Suppressor macrophage (primary cell): ENCODE data around the gene GCN1.

Experiments used
- DNase-seq, 4 experiments: peaks; one replicate each; pipeline ENCODE4 v3.0.0-alpha.2; 2020 to 2022

Gene GCN1

DNA sequence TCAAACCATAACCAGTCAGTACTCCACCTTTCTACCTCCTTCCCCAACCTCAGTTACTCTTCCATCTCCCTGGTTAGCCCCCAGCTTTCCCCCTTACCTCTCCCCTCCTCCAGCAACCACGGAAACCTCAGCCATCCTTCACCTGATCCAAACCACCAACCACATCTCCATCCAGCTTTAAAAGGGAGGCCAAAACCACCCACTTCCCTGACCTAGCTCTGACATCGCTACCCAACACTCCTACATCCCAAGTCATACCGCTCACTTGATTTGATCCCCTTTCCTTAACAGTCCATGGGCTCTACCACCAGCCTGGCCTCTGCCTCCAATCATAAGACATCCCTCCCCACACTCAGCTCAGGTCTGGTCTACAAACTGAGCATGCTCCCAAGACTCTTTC lies 79.4 kb downstream of the GCN1 start:
- DNase-seq = peak in 3 of 4 experiments; percentile 35 to 46 (median 41)

DNA sequence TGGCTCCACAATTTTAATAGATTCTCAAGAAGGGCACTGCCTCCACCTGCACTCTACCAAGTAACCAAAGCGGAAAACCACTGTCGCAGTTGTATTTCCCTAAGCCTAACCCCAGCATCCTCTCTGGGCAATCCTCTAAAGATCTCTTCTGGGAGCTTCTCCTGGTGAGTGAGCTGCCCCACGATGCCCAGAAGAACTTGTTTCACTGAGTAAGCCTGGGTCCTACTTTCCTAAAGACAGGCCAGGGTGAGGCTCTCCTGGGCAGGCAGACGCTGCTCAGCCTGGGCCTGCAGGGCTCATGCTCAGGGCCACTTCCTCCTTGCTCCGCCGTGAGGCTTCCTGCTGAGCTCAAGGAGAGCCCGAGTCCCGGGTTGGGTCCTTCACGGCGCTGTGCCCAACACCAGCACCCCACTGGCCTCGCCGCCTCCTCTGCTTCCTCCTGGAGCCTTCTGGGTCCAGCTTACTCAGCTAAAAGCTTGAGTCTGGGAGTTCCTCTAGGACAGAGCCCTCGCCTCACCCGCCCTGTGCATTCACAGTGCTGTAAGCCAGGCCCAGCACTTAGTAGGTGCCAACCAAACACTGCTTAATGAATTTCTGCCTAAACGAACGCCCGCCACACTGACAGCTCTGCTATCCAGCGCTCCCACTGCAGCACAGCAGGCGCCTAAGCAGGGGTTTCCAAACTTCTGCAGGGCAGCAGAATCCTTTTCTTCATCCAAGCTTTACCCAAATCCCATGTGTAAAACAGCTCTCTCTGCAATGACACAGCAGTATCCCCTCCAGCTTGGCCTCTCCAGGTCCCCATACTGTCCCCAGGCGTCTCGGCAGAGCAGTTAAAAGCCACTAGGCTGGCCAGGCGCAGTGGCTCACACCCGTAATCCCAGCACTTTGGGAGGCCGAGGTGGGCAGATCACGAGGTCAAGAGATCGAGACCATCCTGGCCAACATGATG lies 83.7 kb downstream of the GCN1 start:
- DNase-seq = peak; percentile 94 to 98 (median 98)

DNA sequence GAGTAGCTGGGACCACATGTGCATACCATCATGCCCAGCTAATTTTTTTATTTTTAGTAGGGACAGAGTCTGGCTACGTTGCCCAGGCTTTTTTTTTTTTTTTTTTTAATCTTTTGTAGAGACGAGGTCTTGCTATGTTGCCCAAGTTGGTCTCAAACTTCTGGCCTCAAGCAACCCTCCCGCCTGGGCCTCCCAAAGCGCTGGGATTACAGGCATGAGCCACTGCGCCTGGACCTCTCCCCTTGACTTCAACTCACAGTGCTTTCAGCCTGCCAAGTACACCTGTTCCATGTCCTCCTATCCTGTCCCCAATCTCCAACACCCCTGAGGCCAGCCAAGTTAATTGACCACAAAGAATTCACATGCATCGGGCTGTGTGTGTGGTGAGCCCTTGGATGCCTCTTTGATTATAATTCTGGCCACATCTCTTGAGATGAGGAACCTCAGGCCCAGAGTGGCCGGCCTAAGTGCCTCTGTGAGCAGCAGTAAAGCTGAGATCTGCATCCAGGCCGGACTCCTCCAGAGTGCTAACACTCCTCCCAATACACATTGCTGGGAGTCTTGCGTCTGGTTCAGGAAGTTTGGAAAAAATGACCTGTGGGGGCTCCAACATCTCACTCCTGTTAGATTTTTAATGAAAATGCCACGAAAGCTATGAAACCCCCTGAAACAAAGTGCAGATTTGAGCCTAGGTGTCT lies 84.8 kb downstream of the GCN1 start:
- peak in 1 of 4 experiments; percentile 38 for DNase-seq

DNA sequence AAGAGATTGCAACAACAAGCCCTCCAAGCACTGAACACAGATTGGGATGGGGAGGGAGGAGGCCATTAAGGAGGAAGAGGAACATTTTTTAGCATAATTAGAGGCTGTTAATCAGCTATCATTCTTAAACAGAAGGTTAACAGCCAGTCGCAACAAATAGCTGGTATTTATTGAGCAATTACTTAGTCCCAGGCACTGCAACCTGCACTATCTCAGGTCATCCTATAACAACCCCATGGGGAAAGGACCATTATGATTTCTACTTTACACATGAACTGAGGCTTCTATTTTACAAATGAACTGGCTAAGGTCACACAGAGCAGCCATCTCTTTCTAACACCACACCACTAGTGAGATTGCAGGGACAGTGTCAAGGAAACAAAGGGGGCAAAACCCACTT lies 88.4 kb downstream of the GCN1 start:
- no peak for DNase-seq

- no peak for DNase-seq
Observed at GRCh38 chr12:120103371-120103770, 91.1 kb downstream of the GCN1 start.

GRCh38 chr12:120103044-120103338 lies 91.5 kb downstream of the GCN1 start:
- DNase-seq = no peak

GRCh38 chr12:120102189-120103043 lies 92.1 kb downstream of the GCN1 start:
- DNase-seq = peak; percentile 47 to 75 (median 66)

GRCh38 chr12:120101617-120102016 lies 92.9 kb downstream of the GCN1 start:
- DNase-seq = no peak

DNA sequence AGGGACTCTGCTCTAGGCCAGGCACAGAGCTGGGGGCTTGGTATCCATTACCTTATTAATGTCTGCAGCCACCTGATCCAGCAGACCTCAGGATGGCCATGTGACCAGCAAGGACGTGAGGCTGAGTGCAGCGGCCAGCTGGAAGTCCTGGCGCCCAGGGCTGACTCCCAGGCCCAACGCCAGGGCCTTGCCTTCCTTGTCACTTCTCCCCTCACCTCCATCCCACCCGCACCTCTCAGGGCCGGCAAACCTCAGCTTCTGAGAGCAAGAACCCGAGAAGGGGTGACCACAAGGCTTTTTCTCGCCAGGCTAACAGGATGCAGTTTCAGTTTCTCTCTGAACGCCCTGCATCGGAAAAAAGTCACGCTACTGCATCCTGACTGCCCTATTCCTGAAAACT lies 93.3 kb downstream of the GCN1 start:
- DNase-seq = no peak

- no peak for DNase-seq
Observed at GRCh38 chr12:120100630-120101029, 93.9 kb downstream of the GCN1 start.

- DNase-seq = no peak
Observed at GRCh38 chr12:120099738-120100137, 94.8 kb downstream of the GCN1 start.

DNA sequence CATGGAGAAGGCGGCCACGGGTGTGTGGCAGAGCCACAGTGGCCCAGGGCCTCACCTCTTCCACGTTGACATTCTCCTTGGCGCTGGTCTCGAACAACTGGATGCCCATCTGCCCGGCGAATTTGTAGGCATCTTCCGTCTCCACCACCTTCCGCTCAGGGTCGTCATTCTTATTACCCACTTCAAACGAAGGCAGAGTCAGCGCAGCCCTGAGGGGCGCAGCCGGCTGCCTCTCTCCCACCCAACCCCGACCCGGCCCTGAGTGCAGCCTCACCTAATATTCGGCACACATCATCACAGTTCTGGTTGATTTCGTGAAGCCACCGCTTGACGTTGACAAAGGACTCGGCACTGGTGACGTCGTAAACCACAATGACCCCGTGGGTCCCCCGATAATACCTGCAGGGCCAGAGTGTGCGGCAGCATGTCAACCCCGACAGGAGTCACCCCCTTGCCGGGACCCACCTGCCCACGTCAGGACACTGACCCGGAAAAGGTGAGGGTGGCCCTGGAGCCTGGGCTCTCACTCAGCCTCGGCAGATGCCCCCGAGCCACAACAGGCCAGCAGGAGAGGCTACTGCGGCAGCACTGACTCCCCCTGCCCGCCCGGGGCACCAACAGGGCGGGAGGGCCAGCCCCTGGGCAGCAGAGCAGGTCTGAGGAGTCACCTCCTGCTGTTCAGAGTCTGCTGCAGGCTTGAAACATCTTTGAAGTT lies 95.6 kb downstream of the GCN1 start:
- no peak for DNase-seq

DNA sequence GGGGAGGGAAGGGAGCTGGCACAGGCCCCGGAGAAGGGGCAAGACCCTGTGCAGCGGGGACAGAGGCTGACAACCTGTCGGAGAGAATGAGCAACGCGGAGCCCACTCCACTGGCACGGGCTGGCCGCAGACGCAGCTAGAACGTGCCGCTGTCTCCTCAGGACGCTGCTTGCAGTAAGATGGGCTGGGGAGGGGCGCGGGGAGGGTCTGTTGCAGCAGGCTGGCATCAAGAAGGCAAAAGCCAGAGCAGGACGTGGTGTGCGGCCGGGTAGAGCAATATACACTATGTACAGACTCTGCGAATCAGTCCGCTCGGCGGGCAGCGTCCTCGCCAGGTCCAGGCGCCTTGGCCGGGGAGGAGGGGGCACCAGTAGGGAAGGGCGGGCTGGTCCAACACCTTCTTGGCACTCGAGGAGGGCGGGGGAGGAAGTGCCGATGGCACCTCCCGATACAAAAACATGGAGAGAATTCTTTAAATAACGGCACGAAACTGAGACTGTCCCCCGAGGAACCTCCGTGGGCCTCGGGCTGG lies 97.8 kb downstream of the GCN1 start:
- no peak for DNase-seq

DNA sequence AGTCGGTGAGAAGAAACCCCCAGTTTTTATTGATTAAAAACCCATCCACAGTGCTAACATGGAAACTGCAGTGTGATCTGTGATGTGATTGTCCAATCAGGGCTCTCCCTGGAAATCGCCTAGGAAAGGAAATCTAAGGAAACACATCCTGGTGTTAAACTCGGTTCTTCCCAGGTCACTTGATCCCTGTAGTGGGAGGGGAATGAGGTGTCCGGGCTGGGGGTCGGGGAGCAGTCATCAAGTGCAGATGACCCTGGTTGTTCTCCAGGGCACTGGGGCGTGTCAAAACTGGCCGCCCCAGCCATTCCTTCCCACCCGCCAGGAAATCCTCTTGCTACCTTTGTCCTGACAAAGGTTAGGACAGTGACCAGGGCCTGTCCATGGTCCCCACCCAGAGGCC lies 98.8 kb downstream of the GCN1 start:
- no peak for DNase-seq

DNA sequence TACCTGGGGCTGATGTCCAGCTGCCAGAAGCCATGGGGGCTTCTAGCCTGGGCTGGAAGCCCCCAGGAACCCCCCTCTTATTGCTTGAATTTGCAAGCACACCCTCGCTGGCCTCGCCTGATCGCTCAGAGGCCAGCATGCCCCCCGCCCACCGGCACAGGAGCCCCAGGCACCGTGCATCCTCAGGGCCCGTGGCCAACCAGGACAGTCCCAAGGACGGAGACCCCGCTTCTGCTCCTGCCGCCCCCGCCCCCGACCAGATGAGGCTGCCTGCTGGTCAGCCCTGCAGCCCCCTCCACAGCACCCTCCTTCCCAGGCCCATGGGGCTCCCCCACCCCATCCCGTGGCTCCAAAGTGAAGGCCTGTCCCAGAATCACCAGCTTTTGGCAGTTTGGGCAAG lies 99.2 kb downstream of the GCN1 start:
- DNase-seq = no peak

DNA sequence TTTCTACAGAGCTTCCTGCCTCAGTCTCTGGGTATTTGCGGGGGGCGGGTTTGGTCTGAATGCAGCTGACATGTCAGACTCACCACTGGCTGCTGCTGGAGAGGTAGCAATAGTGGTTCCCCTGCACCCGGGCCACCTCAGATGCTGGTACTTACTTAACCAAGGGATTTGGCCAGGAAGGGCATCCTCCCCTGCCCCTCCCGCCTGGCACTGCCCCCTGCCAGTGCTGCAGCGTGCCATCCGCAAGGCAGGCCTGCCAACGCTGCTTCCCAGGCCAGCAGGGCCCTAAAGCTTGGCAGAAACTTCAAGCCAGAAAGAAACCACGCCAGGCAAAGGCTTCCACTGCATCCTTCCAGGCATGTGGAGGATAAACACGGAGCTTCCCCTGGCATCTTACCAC lies 100.0 kb downstream of the GCN1 start:
- DNase-seq = no peak

- no peak for DNase-seq
Observed at GRCh38 chr12:120093592-120094355, 100.7 kb downstream of the GCN1 start.

GRCh38 chr12:120093336-120093591 lies 101.3 kb downstream of the GCN1 start:
- DNase-seq = no peak

DNA sequence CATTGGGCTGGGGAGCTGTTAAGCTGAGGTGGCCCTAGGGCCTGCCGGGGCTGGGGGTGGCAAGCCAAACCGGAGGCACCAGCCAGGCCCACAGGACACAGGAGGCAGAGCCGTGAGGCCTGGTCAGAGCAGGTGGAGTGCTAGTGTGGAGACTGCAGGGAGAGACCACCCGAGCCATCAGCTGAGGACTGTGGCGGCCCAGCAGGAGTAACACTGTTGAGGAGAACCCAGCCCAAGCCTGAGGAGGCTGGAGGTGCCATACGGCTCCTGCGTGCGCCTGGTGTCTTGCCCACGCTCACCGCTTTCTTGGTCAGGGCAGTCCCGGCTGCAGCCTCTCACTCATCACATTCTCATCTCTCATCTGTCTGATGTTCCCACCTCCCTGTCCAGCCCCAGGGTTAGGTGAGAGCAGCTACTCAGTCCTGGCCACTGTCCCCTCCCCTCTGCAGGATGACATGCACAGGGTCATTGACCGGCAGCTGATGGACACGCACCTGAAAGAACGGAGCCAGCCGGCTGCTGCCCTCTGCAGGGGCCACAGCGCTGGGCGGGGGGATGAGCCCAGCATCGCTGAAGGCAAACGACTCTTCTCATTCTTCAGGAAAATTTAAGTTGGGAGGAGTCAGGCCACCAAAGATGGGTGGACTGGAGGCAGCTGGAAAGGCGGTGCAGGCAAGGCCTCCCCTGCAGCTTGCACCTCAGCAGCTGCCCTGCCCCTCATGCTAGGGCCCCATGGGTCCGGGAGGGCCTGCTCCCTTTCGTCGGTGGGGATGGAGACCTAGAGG lies 101.8 kb downstream of the GCN1 start:
- no peak for DNase-seq

DNA sequence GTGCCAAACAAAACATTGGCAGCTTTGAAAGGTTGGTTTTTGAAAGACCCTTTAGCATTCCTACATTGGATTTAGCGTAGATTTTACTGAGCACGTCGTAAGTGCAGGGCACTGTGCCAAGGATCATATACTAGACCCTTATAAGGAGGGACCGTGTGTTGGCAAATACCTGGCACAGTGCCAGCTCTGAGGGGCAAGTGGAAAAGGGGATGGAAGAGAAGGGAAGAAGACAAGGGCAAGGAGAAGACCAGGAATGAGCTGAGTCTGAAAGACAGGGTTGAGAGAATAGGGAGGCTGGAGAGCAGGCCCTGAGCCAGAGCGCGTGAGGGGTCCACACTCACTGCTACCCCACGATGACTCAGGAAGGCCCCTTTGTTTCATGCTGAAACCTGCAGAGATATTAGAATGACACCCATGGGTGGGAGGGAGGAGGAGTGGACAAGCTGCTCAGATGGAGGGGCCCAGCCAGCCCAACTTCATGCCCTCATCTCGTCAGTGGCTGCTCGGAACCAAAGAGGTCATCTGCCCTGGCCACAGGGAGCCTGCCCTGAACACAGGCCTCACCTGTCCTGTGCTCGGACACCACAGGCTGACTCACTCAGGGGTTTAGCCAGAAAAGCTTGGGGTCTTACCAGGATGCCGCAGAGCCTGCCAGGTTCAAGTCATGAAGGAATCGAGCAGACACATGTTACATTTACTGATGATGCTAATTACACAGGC lies 103.0 kb downstream of the GCN1 start:
- no peak for DNase-seq
